Neutrophil (primary cell): ENCODE results near the gene CHST9.
"Not testable (repeated sequence)": the region's sequence is repeated elsewhere in the genome, so short reads cannot be mapped to it uniquely, and the experiment has no call there.

ENCODE experiments used
- H3K27ac ChIP-seq: fragments of 200-600 bp; sonication (generic); 2 replicates; pipeline ENCODE4 v1.5.1; 2016; ENCODE audit warnings: mild to moderate bottlenecking, moderate library complexity
- H3K27me3 ChIP-seq: fragments of 200-600 bp; sonication (generic); 2 replicates; pipeline ENCODE4 v1.6.0; 2016; ENCODE audit warnings: mild to moderate bottlenecking
- H3K36me3 ChIP-seq: fragments of 200-600 bp; sonication (generic); 2 replicates; pipeline ENCODE4 v1.5.1; 2017
- H3K4me1 ChIP-seq, 2 experiments: fragments of 200-600 bp in 1 of 2; sonication (generic) in 1 of 2; 1 replicate in 1 of 2; 2 replicates in 1 of 2; pipeline versions ENCODE4 v1.5.1 to v1.6.1; 2013 to 2016; ENCODE audit warnings: low read depth in 1 of 2, low read length in 1 of 2, mild to moderate bottlenecking in 1 of 2, moderate library complexity in 1 of 2; ENCODE audit not compliant: control insufficient read depth in 1 of 2, insufficient read depth in 1 of 2
- H3K4me3 ChIP-seq, 2 experiments: fragments of 200-600 bp in 1 of 2; sonication (generic) in 1 of 2; 1 replicate in 1 of 2; 2 replicates in 1 of 2; pipeline ENCODE4 v1.5.1; 2013 to 2016; ENCODE audit warnings: low read depth in 1 of 2, low read length in 1 of 2, mild to moderate bottlenecking in 1 of 2, moderate library complexity in 1 of 2
- H3K9me3 ChIP-seq: fragments of 200-600 bp; sonication (generic); 2 replicates; pipeline ENCODE4 v1.5.1; 2016
- CTCF ChIP-seq: fragments of 200-600 bp; sonication (generic); IDR thresholded peaks from 2 replicates; pipeline ENCODE4 v1.5.1; 2016; ENCODE audit warnings: antibody characterized with exemption

CHST9 gene

GRCh38 chr18:27185025-27185763 is at the start of gene CHST9:
TSS of gene CHST9 (minus strand) at chr18:27185308. CDS start at chr18:27142809, 42,499 bp downstream.
- TF ChIP-seq CTCF = no peak
- Histone ChIP-seq H3K27ac (no peak within 1 kb of the TSS), H3K36me3 (no peaks in the 10 kb centered on the region), H3K4me3 (no peak within 1 kb of the TSS), H3K4me1 (no peaks in the 10 kb centered on the region), H3K9me3 (no peaks in the 10 kb centered on the region), H3K27me3 (peaks cover 68% of the 10 kb centered on the region)

GRCh38 chr18:27232355-27232754 is 47.2 kb upstream of the CHST9 start:
- not testable (repeated sequence) for H3K9me3 ChIP-seq, H3K4me3 ChIP-seq, H3K36me3 ChIP-seq, H3K27ac ChIP-seq, H3K27me3 ChIP-seq, H3K4me1 ChIP-seq

GRCh38 chr18:27231671-27232070 is 46.6 kb upstream of the CHST9 start:
- not testable (repeated sequence) for H3K4me3 ChIP-seq, H3K27me3 ChIP-seq, H3K4me1 ChIP-seq, H3K9me3 ChIP-seq, H3K27ac ChIP-seq, H3K36me3 ChIP-seq

GRCh38 chr18:27231221-27231620 is 46.1 kb upstream of the CHST9 start:
- H3K4me1 ChIP-seq, H3K27ac ChIP-seq, H3K9me3 ChIP-seq, H3K27me3 ChIP-seq, H3K36me3 ChIP-seq, H3K4me3 ChIP-seq: not testable (repeated sequence)

GRCh38 chr18:27227721-27228120 is 42.6 kb upstream of the CHST9 start:
- Histone ChIP-seq H3K9me3 (no peaks in the 10 kb centered on the region), H3K4me1 (no peaks in the 10 kb centered on the region), H3K27me3 (no peaks in the 10 kb centered on the region), H3K36me3 (no peaks in the 10 kb centered on the region), H3K27ac (no peak overlapping the region), H3K4me3 (no peak overlapping the region)
- TF ChIP-seq CTCF = no peak

GRCh38 chr18:27226556-27227075 is 41.5 kb upstream of the CHST9 start:
- no peak overlapping the region for H3K27ac ChIP-seq
- TF ChIP-seq CTCF = no peak

GRCh38 chr18:27225947-27226481 is 40.9 kb upstream of the CHST9 start:
- no peak overlapping the region for H3K27ac ChIP-seq
- no peaks in the 10 kb centered on the region for H3K4me1 ChIP-seq
- no peaks in the 10 kb centered on the region for H3K9me3 ChIP-seq
- no peaks in the 10 kb centered on the region for H3K36me3 ChIP-seq
- TF ChIP-seq CTCF = no peak
- H3K4me3 ChIP-seq = no peak overlapping the region
- H3K27me3 ChIP-seq = no peaks in the 10 kb centered on the region

More at GRCh38 chr18:27226556-27227075, 41.5 kb upstream of the CHST9 start:
- Histone ChIP-seq H3K27me3 (no peaks in the 10 kb centered on the region), H3K4me1 (no peaks in the 10 kb centered on the region), H3K9me3 (no peaks in the 10 kb centered on the region), H3K4me3 (no peak overlapping the region), H3K36me3 (no peaks in the 10 kb centered on the region)
